MM.1S (cell line): ENCODE measurements around the gene LY86.

ENCODE experiments used
- DNase-seq: peaks from one replicate; pipeline ENCODE4 v3.0.0-alpha.2; 2015
- H2AFZ ChIP-seq: fragments of 300-600 bp; sonication (generic); 2 replicates; pipeline ENCODE4 v1.6.0; 2016; ENCODE audit warnings: antibody characterized with exemption, low read length
- H3F3A ChIP-seq: fragments of 300-600 bp; sonication (generic); 2 replicates; pipeline ENCODE4 v1.6.1; 2016; ENCODE audit warnings: mild to moderate bottlenecking, antibody characterized with exemption, low read length, moderate library complexity, mixed read lengths; ENCODE audit not compliant: insufficient read depth
- H3K27ac ChIP-seq: fragments of 300-600 bp; sonication (generic); 2 replicates; pipeline ENCODE4 v1.5.1; 2016; ENCODE audit warnings: mild to moderate bottlenecking, low read length
- H3K27me3 ChIP-seq: fragments of 300-600 bp; sonication (generic); replicated peaks from 2 replicates; pipeline ENCODE4 v1.6.0; 2016; ENCODE audit warnings: low read length; ENCODE audit not compliant: insufficient read depth
- H3K36me3 ChIP-seq: fragments of 300-600 bp; sonication (generic); replicated peaks from 2 replicates; pipeline ENCODE4 v1.6.1; 2016; ENCODE audit warnings: mild to moderate bottlenecking, low read length, mixed read lengths; ENCODE audit not compliant: insufficient read depth
- H3K4me1 ChIP-seq: fragments of 300-600 bp; sonication (generic); 2 replicates; pipeline ENCODE4 v1.6.1; 2016; ENCODE audit warnings: low read length, mixed read lengths
- H3K4me2 ChIP-seq: fragments of 300-600 bp; sonication (generic); 2 replicates; pipeline ENCODE4 v1.6.0; 2016; ENCODE audit warnings: low read depth, low read length
- H3K4me3 ChIP-seq: fragments of 300-600 bp; sonication (generic); 2 replicates; pipeline ENCODE4 v1.5.1; 2016; ENCODE audit warnings: low read length, mixed read lengths
- H3K79me2 ChIP-seq: fragments of 300-600 bp; sonication (generic); 2 replicates; pipeline ENCODE4 v1.6.1; 2016; ENCODE audit warnings: mixed run types, low read length, mixed read lengths
- H3K9ac ChIP-seq: fragments of 300-600 bp; sonication (generic); 2 replicates; pipeline ENCODE4 v1.6.1; 2016; ENCODE audit warnings: low read length, mixed read lengths
- H3K9me2 ChIP-seq: fragments of 300-600 bp; sonication (generic); replicated peaks from 2 replicates; pipeline ENCODE4 v1.6.1; 2016; ENCODE audit warnings: mild to moderate bottlenecking, low read length, mixed read lengths; ENCODE audit not compliant: insufficient read depth
- H3K9me3 ChIP-seq: fragments of 300-600 bp; sonication (generic); replicated peaks from 2 replicates; pipeline ENCODE4 v1.6.1; 2016; ENCODE audit warnings: mild to moderate bottlenecking, low read length, mixed read lengths; ENCODE audit not compliant: insufficient read depth
- H4K20me1 ChIP-seq: fragments of 300-600 bp; sonication (generic); 2 replicates; pipeline ENCODE4 v1.6.1; 2016; ENCODE audit warnings: mild to moderate bottlenecking, low read length, moderate library complexity, mixed read lengths; ENCODE audit not compliant: insufficient read depth
- EZH2 ChIP-seq: fragments of 300-600 bp; sonication (generic); optimal IDR thresholded peaks from 2 replicates; pipeline ENCODE3; 2017; ENCODE audit warnings: low read depth, mild to moderate bottlenecking, antibody characterized with exemption, low read length, mixed read lengths
- EZH2phosphoT487 ChIP-seq: fragments of 300-600 bp; sonication (generic); IDR thresholded peaks from 2 replicates; pipeline ENCODE4 v1.6.1; 2018; ENCODE audit warnings: antibody characterized with exemption, low read length
- TF ChIP-seq, protein P1 (sequence below): fragments of 300-600 bp; sonication (generic); IDR thresholded peaks from 2 replicates; pipeline ENCODE4 v1.5.1; 2016; ENCODE audit warnings: antibody characterized with exemption, low read length, mixed read lengths

The LY86 gene

DNA sequence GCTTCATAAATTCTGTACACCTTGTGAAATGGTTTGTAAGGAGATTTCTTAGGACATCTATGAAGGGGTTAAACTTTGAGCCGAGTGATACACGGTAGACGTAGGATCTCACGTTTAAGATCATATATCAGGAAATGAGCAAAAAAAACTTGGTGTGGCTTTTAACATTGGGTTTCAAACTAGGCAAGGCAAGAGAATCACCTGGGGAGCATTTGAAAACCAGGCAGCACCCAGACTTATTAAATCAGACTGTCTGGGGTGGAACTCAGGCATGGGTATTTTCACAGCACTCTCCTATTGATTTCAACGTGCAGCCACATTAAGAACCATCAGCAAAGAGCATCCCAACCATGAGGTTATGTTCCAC, 26.4 kb downstream of the LY86 start:
- Histone ChIP-seq H3K9me3 (no peaks in the 10 kb centered on the region), H2AFZ (no peak overlapping the region), H3K4me3 (no peak overlapping the region), H3K9me2 (no peaks in the 10 kb centered on the region), H3K9ac (no peak overlapping the region), H3K36me3 (no peaks in the 10 kb centered on the region), H3K79me2 (no peaks in the 10 kb centered on the region), H3K4me2 (no peak overlapping the region), H3K4me1 (peaks cover 42% of the 10 kb centered on the region), H3K27me3 (no peaks in the 10 kb centered on the region), H3K27ac (no peak overlapping the region), H4K20me1 (no peaks in the 10 kb centered on the region), H3F3A (peaks cover 20% of the 10 kb centered on the region)
- no peak for DNase-seq
- TF ChIP-seq EZH2phosphoT487 (no peak), EZH2 (no peak)
- TF ChIP-seq, protein P1, sequence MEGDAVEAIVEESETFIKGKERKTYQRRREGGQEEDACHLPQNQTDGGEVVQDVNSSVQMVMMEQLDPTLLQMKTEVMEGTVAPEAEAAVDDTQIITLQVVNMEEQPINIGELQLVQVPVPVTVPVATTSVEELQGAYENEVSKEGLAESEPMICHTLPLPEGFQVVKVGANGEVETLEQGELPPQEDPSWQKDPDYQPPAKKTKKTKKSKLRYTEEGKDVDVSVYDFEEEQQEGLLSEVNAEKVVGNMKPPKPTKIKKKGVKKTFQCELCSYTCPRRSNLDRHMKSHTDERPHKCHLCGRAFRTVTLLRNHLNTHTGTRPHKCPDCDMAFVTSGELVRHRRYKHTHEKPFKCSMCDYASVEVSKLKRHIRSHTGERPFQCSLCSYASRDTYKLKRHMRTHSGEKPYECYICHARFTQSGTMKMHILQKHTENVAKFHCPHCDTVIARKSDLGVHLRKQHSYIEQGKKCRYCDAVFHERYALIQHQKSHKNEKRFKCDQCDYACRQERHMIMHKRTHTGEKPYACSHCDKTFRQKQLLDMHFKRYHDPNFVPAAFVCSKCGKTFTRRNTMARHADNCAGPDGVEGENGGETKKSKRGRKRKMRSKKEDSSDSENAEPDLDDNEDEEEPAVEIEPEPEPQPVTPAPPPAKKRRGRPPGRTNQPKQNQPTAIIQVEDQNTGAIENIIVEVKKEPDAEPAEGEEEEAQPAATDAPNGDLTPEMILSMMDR, result no peak

DNA sequence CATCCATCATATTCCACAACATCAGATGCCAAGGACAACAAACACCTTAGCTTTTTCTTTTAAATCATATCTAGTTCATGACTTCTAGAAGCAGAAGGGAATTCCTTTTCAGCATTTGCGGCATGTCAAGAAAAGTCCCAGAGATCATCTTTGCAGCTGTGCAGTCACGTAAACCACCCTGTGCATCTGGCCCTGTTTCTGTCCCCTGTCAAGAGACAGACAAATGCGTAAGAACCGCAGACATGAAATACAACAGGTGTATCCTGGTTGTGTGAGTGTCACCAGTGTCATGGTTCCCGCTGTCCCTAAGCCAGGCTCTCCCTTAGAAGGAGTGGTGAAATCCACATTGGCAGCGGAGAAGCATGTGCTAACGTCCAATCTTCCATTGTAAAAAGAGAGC, 28.1 kb downstream of the LY86 start:
- Histone ChIP-seq H3F3A (peaks cover 12% of the 10 kb centered on the region; the same call in 1 of the 2 replicates), H3K4me3 (no peak overlapping the region), H3K9me3 (no peaks in the 10 kb centered on the region), H3K27me3 (no peaks in the 10 kb centered on the region), H3K9me2 (no peaks in the 10 kb centered on the region), H3K27ac (peak overlapping the region; percentile 83), H4K20me1 (no peaks in the 10 kb centered on the region), H3K4me1 (peaks cover 28% of the 10 kb centered on the region), H3K4me2 (peak overlapping the region; percentile 21), H3K36me3 (no peaks in the 10 kb centered on the region), H3K9ac (peak overlapping the region; percentile 38; the same call in 1 of the 2 replicates), H2AFZ (peak overlapping the region; percentile 6; the same call in 1 of the 2 replicates), H3K79me2 (no peaks in the 10 kb centered on the region)
- DNase-seq, result peak; percentile 82
- TF ChIP-seq, protein P1, result no peak
- TF ChIP-seq EZH2phosphoT487, result no peak
- no peak for TF ChIP-seq EZH2

DNA sequence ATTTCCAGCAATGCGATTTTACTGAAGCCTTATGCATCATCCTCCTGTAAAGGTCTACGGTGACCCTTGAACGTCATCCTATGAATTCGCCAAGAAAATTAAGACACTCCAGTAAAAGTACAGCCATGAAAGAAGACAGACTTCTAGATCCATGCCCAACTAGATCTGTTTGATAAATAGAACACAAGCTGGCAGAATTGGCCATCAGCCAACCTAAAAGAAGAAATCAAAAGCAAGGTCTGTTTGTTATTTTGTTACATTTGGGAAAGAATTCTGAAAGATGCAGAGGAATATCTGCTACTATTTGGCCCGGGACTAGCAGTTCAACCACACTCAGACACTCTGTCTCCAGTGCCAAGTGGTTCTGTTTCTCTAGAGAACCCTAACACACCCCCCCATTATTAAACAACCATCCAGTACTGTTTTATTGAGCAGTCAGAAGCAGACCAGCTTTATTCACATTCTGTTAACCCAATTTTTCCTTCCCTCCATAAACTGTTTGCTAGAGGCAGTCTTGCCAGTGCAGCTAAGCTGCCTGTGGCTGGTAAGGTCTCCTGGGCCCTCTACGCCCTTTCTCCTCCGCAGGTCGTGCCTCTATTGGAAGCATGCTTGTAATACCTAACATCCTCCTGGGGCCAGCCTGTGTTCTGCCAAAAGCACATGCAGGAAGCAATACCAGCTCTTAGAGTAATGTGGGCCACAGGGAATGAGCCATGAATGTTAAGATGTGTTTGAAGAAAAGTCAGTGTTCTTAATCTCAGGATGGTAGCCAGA, 30.7 kb downstream of the LY86 start:
- TF ChIP-seq EZH2 (no peak), EZH2phosphoT487 (no peak)
- TF ChIP-seq, protein P1, result no peak
- no peaks in the 10 kb centered on the region for H3K36me3 ChIP-seq
- no peaks in the 10 kb centered on the region for H3K27me3 ChIP-seq
- H3K27ac ChIP-seq, result no peak overlapping the region
- H2AFZ ChIP-seq, result no peak overlapping the region
- H3K9ac ChIP-seq, result no peak overlapping the region
- no peak for DNase-seq
- H3K9me2 ChIP-seq, result no peaks in the 10 kb centered on the region
- no peak overlapping the region for H3K4me2 ChIP-seq
- no peaks in the 10 kb centered on the region for H3K9me3 ChIP-seq
- H3K79me2 ChIP-seq, result no peaks in the 10 kb centered on the region
- H3F3A ChIP-seq, result peaks cover 12% of the 10 kb centered on the region; the same call in 1 of the 2 replicates
- peaks cover 21% of the 10 kb centered on the region for H3K4me1 ChIP-seq
- no peaks in the 10 kb centered on the region for H4K20me1 ChIP-seq
- no peak overlapping the region for H3K4me3 ChIP-seq
